Activated T-cell treated with anti-CD3 and anti-CD28 coated beads for 48 hours (primary cell): ENCODE data around the gene GEMIN5.
A peak's percentile ranks its signal among the peaks of the same experiment; 100 is the strongest.

ENCODE experiments used
- DNase-seq: peaks from one replicate; pipeline ENCODE4 v3.0.0-alpha.2; 2020; ENCODE audit warnings: low read depth

The GEMIN5 gene

GRCh38 chr5:154881986-154882385 lies 56.0 kb downstream of the GEMIN5 start:
- DNase-seq = no peak

DNA sequence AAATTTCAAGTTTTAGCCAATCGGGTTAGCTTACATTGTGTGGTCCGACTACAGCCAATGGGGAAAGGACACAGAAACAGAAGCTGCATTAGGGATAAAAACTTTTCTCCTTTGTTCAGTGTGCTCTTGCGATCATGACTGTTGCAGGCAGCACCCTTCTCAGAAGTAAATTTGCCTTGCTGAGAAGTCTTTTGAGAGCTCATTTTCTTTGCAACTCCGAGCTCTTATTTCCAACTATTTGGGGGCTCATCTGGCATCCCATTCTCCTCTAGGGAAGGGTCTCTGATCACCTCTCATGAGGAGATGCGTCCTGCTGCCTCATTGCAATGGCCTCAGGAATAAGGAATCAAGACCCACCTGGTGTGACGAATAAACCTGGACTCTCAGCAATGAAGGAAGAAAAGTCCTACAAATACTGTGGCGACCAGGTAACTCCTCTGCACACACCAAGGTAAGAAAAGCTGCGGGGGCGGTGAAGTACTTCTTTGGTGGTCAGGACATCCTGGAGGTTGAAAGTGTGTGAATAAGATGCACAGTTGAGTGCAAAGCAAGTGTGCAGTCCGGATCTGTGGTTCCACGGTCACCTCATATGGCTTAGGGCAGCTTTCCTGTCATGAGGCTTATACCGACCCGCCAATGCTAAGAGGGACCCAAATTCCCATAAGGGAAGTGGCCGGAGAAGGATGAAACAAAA lies 59.2 kb downstream of the GEMIN5 start:
- DNase-seq = no peak

GRCh38 chr5:154873791-154874331 lies 64.2 kb downstream of the GEMIN5 start:
- no peak for DNase-seq

DNA sequence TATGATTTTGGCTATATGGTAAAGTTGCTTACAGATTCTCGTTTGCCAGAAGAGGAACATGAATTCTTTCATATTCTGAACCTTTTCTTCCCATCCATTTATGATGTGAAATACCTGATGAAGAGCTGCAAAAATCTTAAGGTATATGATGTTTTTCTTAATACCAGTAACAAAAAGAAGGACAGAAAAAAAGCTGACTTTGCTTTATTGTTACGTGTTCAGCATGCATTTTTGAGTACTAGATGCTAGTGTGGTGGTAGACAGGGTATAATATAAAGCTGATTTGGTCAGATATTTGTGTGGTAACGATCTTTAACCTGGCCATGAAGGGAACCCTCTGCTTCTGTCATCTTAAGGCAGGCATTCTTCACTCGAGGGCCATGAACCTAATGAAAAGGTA lies 66.3 kb downstream of the GEMIN5 start:
- DNase-seq = no peak

- no peak for DNase-seq
These were observed 69.3 kb downstream of the GEMIN5 start for GRCh38 chr5:154868702-154869101.

GRCh38 chr5:154866841-154867240 lies 71.2 kb downstream of the GEMIN5 start:
- no peak for DNase-seq

DNA sequence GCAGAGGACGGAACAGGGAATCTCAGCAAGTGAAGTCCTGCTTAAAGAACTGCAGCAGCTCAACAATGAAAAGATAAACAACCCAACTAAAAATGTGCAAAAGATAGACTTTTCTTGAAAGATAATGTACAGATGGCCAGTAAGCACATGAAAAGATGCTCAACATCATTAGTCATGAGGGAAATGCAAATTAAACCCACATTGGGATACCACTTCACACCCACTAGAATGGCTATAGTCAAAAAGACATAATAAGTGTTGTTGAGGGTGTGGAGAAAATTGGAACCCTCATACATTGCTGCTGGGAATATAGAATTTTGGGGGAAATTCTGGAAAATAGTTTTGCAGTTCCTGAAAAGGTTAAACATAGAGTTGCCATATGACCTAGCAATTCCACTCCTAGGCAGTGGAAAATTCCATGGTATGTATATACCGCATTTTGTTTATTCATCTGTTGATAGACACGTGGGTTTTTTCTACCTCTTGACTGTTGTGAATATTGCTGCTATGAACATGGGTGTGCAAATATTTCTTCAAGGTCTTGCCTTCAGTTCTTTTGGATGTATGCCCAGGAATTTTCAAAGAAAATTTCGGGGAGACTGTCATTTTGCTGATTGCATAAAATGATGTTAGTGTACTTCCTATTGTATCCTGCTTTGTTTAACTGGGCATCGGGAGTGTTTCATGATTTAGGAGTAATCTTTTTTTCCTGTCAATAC lies 72.4 kb downstream of the GEMIN5 start:
- no peak for DNase-seq

DNA sequence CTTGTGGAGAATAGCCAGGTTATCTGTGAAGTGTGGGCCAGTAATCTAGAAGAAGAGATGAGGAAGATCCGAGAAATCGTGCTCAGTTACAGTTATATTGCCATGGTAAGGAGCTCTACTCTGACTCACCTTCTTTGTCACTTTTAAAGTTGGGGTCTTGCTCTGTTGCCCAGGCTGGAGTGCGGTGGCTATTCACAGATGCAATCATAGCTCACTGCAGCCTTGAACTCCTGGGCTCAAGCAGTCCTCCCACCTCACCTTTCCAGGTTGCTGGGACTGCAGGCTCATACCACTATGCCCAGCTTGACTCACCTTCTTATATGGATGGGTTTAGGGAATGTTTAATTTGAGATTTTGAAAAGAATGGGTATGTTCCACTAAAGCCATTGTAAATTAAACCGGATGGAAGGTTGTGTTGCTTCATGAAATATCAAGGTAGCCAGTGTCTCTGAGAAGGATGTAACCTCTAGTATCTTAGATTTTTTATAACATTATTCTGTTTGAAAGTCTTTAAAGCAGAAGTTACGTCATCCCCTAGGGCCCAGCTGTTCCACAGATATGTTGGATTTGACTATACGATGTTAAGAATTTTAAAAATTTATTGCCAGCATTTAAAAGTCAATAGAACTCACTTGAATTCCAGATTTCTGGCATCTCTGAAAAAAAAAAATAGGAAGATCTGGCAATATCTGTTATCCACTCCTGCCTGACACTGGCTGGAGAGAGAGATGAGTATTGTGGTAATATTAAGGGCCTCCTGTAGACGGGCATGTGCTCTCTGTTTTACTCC lies 74.5 kb downstream of the GEMIN5 start:
- DNase-seq = no peak

- DNase-seq = no peak
These were observed 75.2 kb downstream of the GEMIN5 start for GRCh38 chr5:154862766-154863165.

DNA sequence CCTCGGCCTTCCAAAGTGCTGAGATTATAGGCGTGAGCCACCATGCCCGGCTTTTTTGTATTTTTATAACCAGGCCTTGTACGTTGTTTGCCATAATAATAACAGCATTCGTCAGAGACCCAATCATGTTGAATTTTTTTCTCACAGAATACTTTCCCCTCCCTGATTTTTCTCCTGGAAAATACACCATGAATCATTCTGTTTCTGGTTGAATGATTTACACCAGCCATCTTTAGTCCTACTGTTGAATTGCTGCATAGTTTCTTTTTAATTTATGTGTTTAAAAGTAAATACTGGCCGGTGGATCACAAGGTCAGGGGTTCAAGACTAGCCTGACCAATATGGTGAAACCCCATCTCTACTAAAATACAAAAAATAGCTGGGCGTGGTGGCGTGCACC lies 76.1 kb downstream of the GEMIN5 start:
- DNase-seq = no peak

- DNase-seq = no peak
These were observed 77.2 kb downstream of the GEMIN5 start for GRCh38 chr5:154860765-154861164.

- DNase-seq = peak; percentile 21
These were observed 77.9 kb downstream of the GEMIN5 start for GRCh38 chr5:154860123-154860522.

DNA sequence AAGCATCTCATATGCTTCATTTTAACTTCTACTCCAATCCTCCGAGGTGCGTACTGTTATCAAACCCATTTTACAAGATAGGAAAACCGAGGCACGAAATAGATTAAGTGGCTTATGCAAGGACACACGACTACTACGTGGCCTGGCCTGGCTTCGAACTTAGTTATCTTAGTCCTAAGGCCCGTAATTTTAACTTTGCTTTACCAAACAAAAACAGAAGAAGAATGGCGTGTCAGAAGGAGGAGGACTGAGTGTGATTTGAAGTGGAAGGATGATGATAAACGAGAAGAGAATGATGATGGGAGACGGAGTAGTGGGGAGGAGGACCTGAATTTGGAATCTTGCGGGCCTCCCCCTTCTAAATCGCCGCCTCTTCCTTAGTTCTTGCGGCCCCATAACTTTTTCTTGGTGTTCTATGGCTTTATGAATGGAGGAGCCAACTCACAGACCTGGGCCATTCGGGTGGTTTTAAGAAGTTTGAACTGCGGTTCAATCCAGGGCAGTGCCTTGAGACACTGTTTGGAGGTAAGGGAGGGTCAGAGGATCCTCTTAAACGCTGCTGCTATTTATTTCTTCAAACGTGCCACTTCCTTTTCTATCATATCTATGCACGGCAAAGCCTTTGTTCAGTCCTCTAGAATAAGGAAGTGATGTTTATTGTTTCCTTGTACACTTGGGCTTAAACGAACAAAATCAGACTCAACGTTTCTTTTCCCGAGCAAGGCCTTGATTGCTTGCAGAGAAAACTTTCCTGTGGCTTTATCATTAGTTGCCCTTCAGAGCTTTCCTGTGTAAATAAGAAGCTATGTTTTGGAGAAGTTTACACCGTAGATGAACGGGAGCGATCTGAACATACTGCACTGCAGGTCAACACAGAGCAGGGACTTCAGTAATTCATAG lies 78.8 kb downstream of the GEMIN5 start:
- DNase-seq = no peak

GRCh38 chr5:154858297-154858971 lies 79.6 kb downstream of the GEMIN5 start, which contains the start of gene CNOT8:
Gene CNOT8 (plus strand): TSS chr5:154858627. CDS start chr5:154863279, 4,652 bp downstream.
- peak; percentile 97 for DNase-seq

- peak; percentile 79 for DNase-seq
These were observed 80.3 kb downstream of the GEMIN5 start for GRCh38 chr5:154857530-154858296.

GRCh38 chr5:154851351-154851750 lies 86.7 kb downstream of the GEMIN5 start:
- no peak for DNase-seq

- DNase-seq = no peak
These were observed 87.6 kb downstream of the GEMIN5 start, which contains the start of gene FAXDC2 for GRCh38 chr5:154850255-154851062. Gene FAXDC2 (minus strand): TSS chr5:154850603. CDS start chr5:154838178, 12,425 bp downstream.

DNA sequence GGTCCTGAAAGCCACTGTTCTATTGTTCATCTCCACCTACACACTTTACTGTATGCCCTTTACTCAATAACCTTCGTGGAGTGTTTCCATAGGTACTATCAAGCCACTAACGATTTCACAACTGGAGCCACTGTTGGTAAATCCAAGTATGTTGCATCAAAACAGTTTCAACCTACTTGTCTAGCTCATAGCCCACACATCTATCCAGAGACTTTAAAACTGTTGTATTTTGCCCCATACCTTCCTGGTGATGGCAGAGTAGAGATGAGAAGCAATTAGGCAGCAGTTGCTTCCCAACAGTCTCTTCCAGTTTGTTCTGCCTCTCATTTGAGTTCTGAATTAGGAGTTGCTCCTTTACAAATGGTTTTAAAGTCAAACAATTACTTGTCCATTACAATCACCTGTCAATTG lies 88.2 kb downstream of the GEMIN5 start:
- no peak for DNase-seq

- no peak for DNase-seq
These were observed 88.7 kb downstream of the GEMIN5 start for GRCh38 chr5:154849264-154849785.
